ENCODE data around the gene SEMA4D.

GRCh38 chr9:89380437-89381307 lies 117.2 kb downstream of the SEMA4D start:
- TF ChIP-seq, protein P1, sequence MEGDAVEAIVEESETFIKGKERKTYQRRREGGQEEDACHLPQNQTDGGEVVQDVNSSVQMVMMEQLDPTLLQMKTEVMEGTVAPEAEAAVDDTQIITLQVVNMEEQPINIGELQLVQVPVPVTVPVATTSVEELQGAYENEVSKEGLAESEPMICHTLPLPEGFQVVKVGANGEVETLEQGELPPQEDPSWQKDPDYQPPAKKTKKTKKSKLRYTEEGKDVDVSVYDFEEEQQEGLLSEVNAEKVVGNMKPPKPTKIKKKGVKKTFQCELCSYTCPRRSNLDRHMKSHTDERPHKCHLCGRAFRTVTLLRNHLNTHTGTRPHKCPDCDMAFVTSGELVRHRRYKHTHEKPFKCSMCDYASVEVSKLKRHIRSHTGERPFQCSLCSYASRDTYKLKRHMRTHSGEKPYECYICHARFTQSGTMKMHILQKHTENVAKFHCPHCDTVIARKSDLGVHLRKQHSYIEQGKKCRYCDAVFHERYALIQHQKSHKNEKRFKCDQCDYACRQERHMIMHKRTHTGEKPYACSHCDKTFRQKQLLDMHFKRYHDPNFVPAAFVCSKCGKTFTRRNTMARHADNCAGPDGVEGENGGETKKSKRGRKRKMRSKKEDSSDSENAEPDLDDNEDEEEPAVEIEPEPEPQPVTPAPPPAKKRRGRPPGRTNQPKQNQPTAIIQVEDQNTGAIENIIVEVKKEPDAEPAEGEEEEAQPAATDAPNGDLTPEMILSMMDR (IDR thresholded peaks at IDR 0.05; ENCODE audit: insufficient read depth, low read length) = no peak
- no peak for TF ChIP-seq REST (IDR thresholded peaks at IDR 0.05; ENCODE audit: insufficient replicate concordance, low read depth)

Measured in HL-60 (cell line).